Ovary (tissue), 3 donors: ENCODE results near the gene NOTCH4.

Experiments used
- EP300 ChIP-seq: sonication (generic); formaldehyde crosslinking; IDR thresholded peaks from one replicate; pipeline ENCODE4 v1.6.1; 2017; ENCODE audit warnings: antibody characterized with exemption
- POLR2A ChIP-seq: fragments of 450-650 bp; IDR thresholded peaks from one replicate; pipeline ENCODE4 v1.6.1; 2017; ENCODE audit warnings: antibody characterized with exemption, mild to moderate bottlenecking, moderate library complexity
- TF ChIP-seq, protein P1 (sequence below), 3 donors: fragments of 450-650 bp in 2 of 3; fragments of 200-600 bp in 1 of 3; IDR thresholded peaks; one replicate each; pipeline versions ENCODE4 v1.5.1 to v1.8.0; 2016 to 2022; ENCODE audit warnings: antibody characterized with exemption in 3 of 3, mild to moderate bottlenecking in 1 of 3
- donor health status: DM: no; HTN: no; CAD: no.

DNA sequence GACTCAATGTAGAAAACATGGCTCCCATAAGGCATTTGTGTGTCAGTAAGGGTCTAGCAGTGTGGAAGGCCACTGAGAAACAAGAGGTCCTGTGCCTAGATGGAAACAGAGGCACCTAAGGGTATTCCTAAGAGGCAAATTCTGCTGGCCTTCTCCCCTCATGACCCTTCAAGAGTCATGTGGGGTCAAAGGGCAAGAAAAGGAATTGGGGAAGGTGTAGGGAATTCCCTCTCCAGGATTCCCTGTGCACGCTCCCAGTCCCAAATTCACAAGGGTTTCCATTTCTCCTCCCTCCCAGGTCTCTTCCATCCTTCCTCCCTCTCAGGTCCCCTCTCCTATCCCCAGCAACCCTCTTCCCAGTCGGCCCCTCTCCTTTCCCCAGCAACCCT lies 48.6 kb downstream of the NOTCH4 start:
- TF ChIP-seq, protein P1, sequence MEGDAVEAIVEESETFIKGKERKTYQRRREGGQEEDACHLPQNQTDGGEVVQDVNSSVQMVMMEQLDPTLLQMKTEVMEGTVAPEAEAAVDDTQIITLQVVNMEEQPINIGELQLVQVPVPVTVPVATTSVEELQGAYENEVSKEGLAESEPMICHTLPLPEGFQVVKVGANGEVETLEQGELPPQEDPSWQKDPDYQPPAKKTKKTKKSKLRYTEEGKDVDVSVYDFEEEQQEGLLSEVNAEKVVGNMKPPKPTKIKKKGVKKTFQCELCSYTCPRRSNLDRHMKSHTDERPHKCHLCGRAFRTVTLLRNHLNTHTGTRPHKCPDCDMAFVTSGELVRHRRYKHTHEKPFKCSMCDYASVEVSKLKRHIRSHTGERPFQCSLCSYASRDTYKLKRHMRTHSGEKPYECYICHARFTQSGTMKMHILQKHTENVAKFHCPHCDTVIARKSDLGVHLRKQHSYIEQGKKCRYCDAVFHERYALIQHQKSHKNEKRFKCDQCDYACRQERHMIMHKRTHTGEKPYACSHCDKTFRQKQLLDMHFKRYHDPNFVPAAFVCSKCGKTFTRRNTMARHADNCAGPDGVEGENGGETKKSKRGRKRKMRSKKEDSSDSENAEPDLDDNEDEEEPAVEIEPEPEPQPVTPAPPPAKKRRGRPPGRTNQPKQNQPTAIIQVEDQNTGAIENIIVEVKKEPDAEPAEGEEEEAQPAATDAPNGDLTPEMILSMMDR (IDR thresholded peaks at IDR 0.05): no peak
- TF ChIP-seq POLR2A (no peak), EP300 (no peak)
